Breast epithelium (tissue), 3 donors: Measurements from ENCODE around the gene FMO5.

ENCODE experiments used
- POLR2A ChIP-seq: fragments of 450-650 bp; IDR thresholded peaks from one replicate; pipeline ENCODE4 v1.6.1; 2016; ENCODE audit warnings: antibody characterized with exemption, mild to moderate bottlenecking, moderate library complexity
- POLR2AphosphoS5 ChIP-seq, 3 donors: sonication (generic); formaldehyde crosslinking; IDR thresholded peaks; one replicate each; pipeline ENCODE4 v1.6.1; 2017; ENCODE audit warnings: antibody characterized with exemption in 3 of 3
- TF ChIP-seq, protein P1 (sequence below), 3 donors: fragments of 450-650 bp; IDR thresholded peaks; one replicate each; pipeline ENCODE4 v1.5.1; 2016 to 2017; ENCODE audit warnings: antibody characterized with exemption in 3 of 3, mild to moderate bottlenecking in 3 of 3, moderate library complexity in 3 of 3

DNA sequence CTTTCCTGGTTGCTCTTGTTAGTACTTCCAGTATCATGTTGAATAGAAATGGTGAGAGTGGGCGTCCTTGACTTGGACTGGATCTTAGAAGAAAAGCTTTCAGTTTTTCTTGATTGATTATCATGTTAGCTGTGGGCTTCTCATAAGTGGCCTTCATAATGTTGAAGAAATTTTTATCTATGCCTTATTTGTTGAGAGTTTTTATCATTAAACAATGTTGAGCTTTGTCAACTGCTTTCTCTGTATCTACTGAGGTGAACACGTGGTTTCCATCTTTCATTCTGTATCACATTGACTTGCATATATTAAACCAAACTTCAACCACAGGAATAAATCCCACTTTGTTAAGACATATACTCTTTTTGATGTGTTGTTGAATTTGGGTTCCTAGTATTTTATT lies 82.3 kb downstream of the FMO5 start:
- TF ChIP-seq POLR2AphosphoS5 (IDR thresholded peaks at IDR 0.05) (no peak), POLR2A (no peak)
- TF ChIP-seq, protein P1, sequence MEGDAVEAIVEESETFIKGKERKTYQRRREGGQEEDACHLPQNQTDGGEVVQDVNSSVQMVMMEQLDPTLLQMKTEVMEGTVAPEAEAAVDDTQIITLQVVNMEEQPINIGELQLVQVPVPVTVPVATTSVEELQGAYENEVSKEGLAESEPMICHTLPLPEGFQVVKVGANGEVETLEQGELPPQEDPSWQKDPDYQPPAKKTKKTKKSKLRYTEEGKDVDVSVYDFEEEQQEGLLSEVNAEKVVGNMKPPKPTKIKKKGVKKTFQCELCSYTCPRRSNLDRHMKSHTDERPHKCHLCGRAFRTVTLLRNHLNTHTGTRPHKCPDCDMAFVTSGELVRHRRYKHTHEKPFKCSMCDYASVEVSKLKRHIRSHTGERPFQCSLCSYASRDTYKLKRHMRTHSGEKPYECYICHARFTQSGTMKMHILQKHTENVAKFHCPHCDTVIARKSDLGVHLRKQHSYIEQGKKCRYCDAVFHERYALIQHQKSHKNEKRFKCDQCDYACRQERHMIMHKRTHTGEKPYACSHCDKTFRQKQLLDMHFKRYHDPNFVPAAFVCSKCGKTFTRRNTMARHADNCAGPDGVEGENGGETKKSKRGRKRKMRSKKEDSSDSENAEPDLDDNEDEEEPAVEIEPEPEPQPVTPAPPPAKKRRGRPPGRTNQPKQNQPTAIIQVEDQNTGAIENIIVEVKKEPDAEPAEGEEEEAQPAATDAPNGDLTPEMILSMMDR (IDR thresholded peaks at IDR 0.05) = no peak
